ENCODE data around the gene UNC45B.
"Not testable (repeated sequence)": the region's sequence is repeated elsewhere in the genome, so short reads cannot be mapped to it uniquely, and the experiment has no call there.

Gene UNC45B

GRCh38 chr17:35144840-35145239 lies 2.8 kb upstream of the UNC45B start:
- no peak for DNase-seq

GRCh38 chr17:35146214-35146833 lies 1.3 kb upstream of the UNC45B start:
- no peak for DNase-seq

- no peak for DNase-seq
These were observed 527 bp downstream of the UNC45B start for GRCh38 chr17:35148144-35148543.

GRCh38 chr17:35149941-35150340 lies 2.3 kb downstream of the UNC45B start:
- DNase-seq: no peak

- not testable (repeated sequence) for DNase-seq
These were observed 3.5 kb downstream of the UNC45B start for GRCh38 chr17:35151080-35151479.

- DNase-seq: no peak
These were observed 5.0 kb downstream of the UNC45B start for GRCh38 chr17:35152421-35153140.

GRCh38 chr17:35154196-35155165 lies 6.9 kb downstream of the UNC45B start:
- no peak for DNase-seq

GRCh38 chr17:35155246-35155645 lies 7.6 kb downstream of the UNC45B start:
- no peak for DNase-seq

- DNase-seq: no peak
These were observed 12.3 kb downstream of the UNC45B start for GRCh38 chr17:35159940-35160339.

- DNase-seq: peak; percentile 50
These were observed 13.0 kb downstream of the UNC45B start for GRCh38 chr17:35160354-35161201.

GRCh38 chr17:35161281-35161761 lies 13.7 kb downstream of the UNC45B start:
- DNase-seq: no peak

GRCh38 chr17:35162755-35163154 lies 15.1 kb downstream of the UNC45B start:
- no peak for DNase-seq

- no peak for DNase-seq
These were observed 16.3 kb downstream of the UNC45B start for GRCh38 chr17:35163886-35164285.

GRCh38 chr17:35164716-35165115 lies 17.1 kb downstream of the UNC45B start:
- DNase-seq: no peak

- DNase-seq: no peak
These were observed 18.9 kb downstream of the UNC45B start for GRCh38 chr17:35166526-35166925.

- no peak for DNase-seq
These were observed 19.4 kb downstream of the UNC45B start for GRCh38 chr17:35167046-35167445.

GRCh38 chr17:35167666-35168065 lies 20.0 kb downstream of the UNC45B start:
- no peak for DNase-seq

GRCh38 chr17:35169835-35170363 lies 22.3 kb downstream of the UNC45B start:
- no peak for DNase-seq

- no peak for DNase-seq
These were observed 23.6 kb downstream of the UNC45B start for GRCh38 chr17:35170968-35171771.

GRCh38 chr17:35171834-35172233 lies 24.2 kb downstream of the UNC45B start:
- DNase-seq: no peak

GRCh38 chr17:35172321-35172720 lies 24.7 kb downstream of the UNC45B start:
- DNase-seq: not testable (repeated sequence)

All from stimulated activated CD8-positive, alpha-beta memory T cell treated with anti-CD3 and anti-CD28 coated beads, Interleukin-4, amount 100 ng/mL, for 48 hours (primary cell).